Gastroesophageal sphincter (tissue), 4 donors: ENCODE data around the gene SLC18A3. TPM values are rescaled to one million over a fixed set of nuclear protein-coding genes. Genes with fewer than 3 reads are reported as not detected.

ENCODE experiments used
- ATAC-seq: fragments of 150-250 bp; one replicate; pipeline ENCODE4 v1.9.1; 2016; ENCODE audit warnings: mild to moderate bottlenecking, moderate library complexity
- H3K27ac ChIP-seq, 4 donors: fragments of 200-600 bp; sonication (generic) in 3 of 4; 1 replicate in 3 of 4; 2 replicates in 1 of 4; pipeline ENCODE4 v1.5.1; 2016 to 2019
- H3K27me3 ChIP-seq: fragments of 200-600 bp; sonication (generic); one replicate; pipeline ENCODE4 v1.5.1; 2019
- H3K36me3 ChIP-seq, 2 donors: fragments of 200-600 bp; sonication (generic); one replicate each; pipeline ENCODE4 v1.5.1; 2019; ENCODE audit warnings: control low read depth in 1 of 2
- H3K4me1 ChIP-seq, 3 donors: fragments of 200-600 bp; sonication (generic); 1 replicate in 2 of 3; 2 replicates in 1 of 3; pipeline ENCODE4 v1.5.1; 2016 to 2019; ENCODE audit warnings: control low read depth in 2 of 3
- H3K4me3 ChIP-seq, 2 donors: fragments of 200-600 bp; sonication (generic); one replicate each; pipeline ENCODE4 v1.5.1; 2019; ENCODE audit warnings: mild to moderate bottlenecking in 1 of 2, moderate library complexity in 1 of 2
- H3K9me3 ChIP-seq, 3 donors: fragments of 200-600 bp; sonication (generic); one replicate each; pipeline ENCODE4 v1.5.1; 2017 to 2019; ENCODE audit warnings: control low read depth in 2 of 3
- CTCF ChIP-seq, 4 experiments: fragments of 200-600 bp in 2 of 4; fragments of 450-650 bp in 2 of 4; sonication (generic) in 1 of 4; IDR thresholded peaks; one replicate each; pipeline ENCODE4 v1.5.1; 2017 to 2019; ENCODE audit warnings: antibody characterized with exemption in 4 of 4, mild to moderate bottlenecking in 2 of 4, moderate library complexity in 2 of 4
- EP300 ChIP-seq: sonication (generic); formaldehyde crosslinking; IDR thresholded peaks from one replicate; pipeline ENCODE4 v1.6.1; 2017; ENCODE audit warnings: antibody characterized with exemption, mild to moderate bottlenecking
- POLR2A ChIP-seq, 2 donors: fragments of 450-650 bp; IDR thresholded peaks; one replicate each; pipeline ENCODE4 v1.6.1; 2017; ENCODE audit warnings: antibody characterized with exemption in 2 of 2, mild to moderate bottlenecking in 2 of 2, moderate library complexity in 1 of 2
- POLR2AphosphoS5 ChIP-seq: sonication (generic); formaldehyde crosslinking; IDR thresholded peaks from one replicate; pipeline ENCODE4 v1.6.1; 2017; ENCODE audit warnings: antibody characterized with exemption
- WGBS, 2 donors: methylation state at CpG; one replicate each; pipeline ENCODE4 v1.1.5; 2018; ENCODE audit warnings: low coverage in 1 of 2; 5-methylcytosine and 5-hydroxymethylcytosine counted together
- total RNA-seq, 4 donors: library from RNA; depleted of rRNA; stranded (reverse); fragments of >200 nt; gene quantifications; one replicate each; pipeline ENCODE4 v1.1.0, GENCODE V29; 2016

Gene SLC18A3
- total RNA-seq, 4 donors from 2014 or later: 0.12 to 1.7 (median 1.5) TPM; not detected in 1

GRCh38 chr10:49628599-49628998 lies 18.5 kb downstream of the SLC18A3 start:
- Histone ChIP-seq H3K9me3 (no peaks in the 10 kb centered on the region), H3K4me1 (no peaks in the 10 kb centered on the region), H3K27me3 (peaks cover 18% of the 10 kb centered on the region), H3K27ac (no peak overlapping the region), H3K4me3 (no peak overlapping the region), H3K36me3 (no peaks in the 10 kb centered on the region)
- no peak for TF ChIP-seq POLR2AphosphoS5
- no peak for TF ChIP-seq POLR2A (IDR thresholded peaks at IDR 0.05)
- TF ChIP-seq CTCF (IDR thresholded peaks at IDR 0.05): no peak
- ATAC-seq: no peak
- WGBS, 2 donors: 73 to 92% methylated on average over 6 to 7 of the region's 8 CpGs

- Histone ChIP-seq H3K4me1 (no peaks in the 10 kb centered on the region), H3K27me3 (peaks cover 23% of the 10 kb centered on the region), H3K9me3 (no peaks in the 10 kb centered on the region), H3K27ac (no peak overlapping the region), H3K4me3 (no peak overlapping the region), H3K36me3 (no peaks in the 10 kb centered on the region)
- no peak for ATAC-seq
- 57 to 62% methylated on average over 3 to 6 of the region's 9 CpGs for WGBS, 2 donors
- TF ChIP-seq CTCF (IDR thresholded peaks at IDR 0.05) (no peak), EP300 (no peak), POLR2AphosphoS5 (no peak), POLR2A (IDR thresholded peaks at IDR 0.05) (no peak)
Measured at GRCh38 chr10:49629431-49629881, 19.3 kb downstream of the SLC18A3 start.

- no peaks in the 10 kb centered on the region for H3K36me3 ChIP-seq
- 89% methylated on average over 5 of the region's 6 CpGs; no CpG with 5 or more reads in 1 of the 2 donors for WGBS, 2 donors
- no peak overlapping the region for H3K27ac ChIP-seq
- H3K27me3 ChIP-seq: peaks cover 26% of the 10 kb centered on the region
- no peak for TF ChIP-seq POLR2A (IDR thresholded peaks at IDR 0.05)
- no peak overlapping the region for H3K4me3 ChIP-seq
- no peaks in the 10 kb centered on the region for H3K9me3 ChIP-seq
- ATAC-seq: no peak
- no peaks in the 10 kb centered on the region for H3K4me1 ChIP-seq
Measured at GRCh38 chr10:49631975-49632374, 21.9 kb downstream of the SLC18A3 start.

GRCh38 chr10:49632406-49633317 lies 22.6 kb downstream of the SLC18A3 start:
- TF ChIP-seq POLR2A (IDR thresholded peaks at IDR 0.05): no peak
- no peak for TF ChIP-seq POLR2AphosphoS5
- no peak for TF ChIP-seq CTCF (IDR thresholded peaks at IDR 0.05)
- no peak for TF ChIP-seq EP300
- no peak overlapping the region for H3K4me3 ChIP-seq
- no peak for ATAC-seq
- no peaks in the 10 kb centered on the region for H3K4me1 ChIP-seq
- 58% methylated on average over 2 to 4 of the region's 12 CpGs for WGBS, 2 donors
- H3K9me3 ChIP-seq: no peaks in the 10 kb centered on the region
- H3K27me3 ChIP-seq: peaks cover 26% of the 10 kb centered on the region
- H3K27ac ChIP-seq: no peak overlapping the region
- no peaks in the 10 kb centered on the region for H3K36me3 ChIP-seq

GRCh38 chr10:49633327-49634068 lies 23.4 kb downstream of the SLC18A3 start:
- no peaks in the 10 kb centered on the region for H3K9me3 ChIP-seq
- TF ChIP-seq CTCF (IDR thresholded peaks at IDR 0.05) (no peak), POLR2A (IDR thresholded peaks at IDR 0.05) (no peak), POLR2AphosphoS5 (no peak), EP300 (no peak)
- H3K27me3 ChIP-seq: peaks cover 26% of the 10 kb centered on the region
- no peak overlapping the region for H3K4me3 ChIP-seq
- no peaks in the 10 kb centered on the region for H3K36me3 ChIP-seq
- 7 to 15% methylated on average over 3 to 7 of the region's 13 CpGs for WGBS, 2 donors
- no peak overlapping the region for H3K27ac ChIP-seq
- H3K4me1 ChIP-seq: no peaks in the 10 kb centered on the region
- ATAC-seq: no peak
